ENCODE data around the gene USHBP1. TPM values are rescaled to one million over a fixed set of nuclear protein-coding genes. Genes with fewer than 3 reads are reported as not detected.

The USHBP1 gene
- total and polyA plus RNA-seq, 2 of the 13 experiments (the other 11 are each of a cell fraction or from before 2014, with no cell fraction given) = 0.15 to 1.5 TPM

DNA sequence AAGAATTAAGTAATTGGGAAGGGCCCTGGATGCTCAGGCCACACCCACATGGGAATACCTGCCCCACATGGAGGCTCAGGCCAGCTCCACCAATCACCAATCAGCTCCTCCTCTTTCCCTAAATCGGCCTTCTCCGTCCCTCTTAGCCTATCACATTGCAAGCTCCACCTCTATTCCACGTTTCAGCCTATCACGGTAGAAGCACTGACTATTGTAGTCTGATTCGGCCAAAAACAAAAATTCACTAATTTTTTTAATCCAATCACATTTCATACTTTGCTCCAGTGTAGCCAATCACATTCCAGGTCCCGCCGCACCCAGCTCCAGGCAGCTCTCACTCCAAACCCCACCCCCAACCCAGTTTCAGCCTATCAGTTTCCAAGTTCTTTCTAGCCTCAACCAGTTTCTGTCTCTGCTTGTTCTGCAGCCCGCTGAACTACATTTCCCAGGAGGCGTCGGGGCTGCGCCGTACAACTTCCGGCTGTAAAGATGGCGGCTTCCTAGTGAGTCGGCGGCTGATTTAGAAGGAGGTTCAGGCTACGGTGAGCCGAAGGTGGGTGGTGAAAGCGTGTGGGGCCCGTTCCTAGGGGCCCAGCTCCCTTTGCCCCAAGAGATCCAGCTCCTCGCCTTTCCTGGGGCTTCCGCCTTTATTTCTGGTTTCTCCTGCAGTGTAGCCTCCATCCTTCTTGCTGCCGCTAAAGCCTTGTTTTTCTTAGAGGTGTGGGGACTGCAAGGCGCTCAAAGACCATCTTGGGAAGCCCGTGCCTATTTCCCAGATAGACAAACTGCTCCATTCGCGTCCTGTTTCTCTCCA is 2.6 kb upstream of the USHBP1 start, which contains the start of gene BABAM1 (continued):
- TF ChIP-seq HBP1 (CRISPR knock-in tag; IDR thresholded peaks at IDR 0.05; ENCODE audit: low read depth) = peak; percentile 68
- TF ChIP-seq STAT5B (CRISPR knock-in tag; IDR thresholded peaks at IDR 0.05) = no peak
- TF ChIP-seq ZFP1 (CRISPR knock-in tag; IDR thresholded peaks at IDR 0.05) = no peak
- TF ChIP-seq, protein P1, sequence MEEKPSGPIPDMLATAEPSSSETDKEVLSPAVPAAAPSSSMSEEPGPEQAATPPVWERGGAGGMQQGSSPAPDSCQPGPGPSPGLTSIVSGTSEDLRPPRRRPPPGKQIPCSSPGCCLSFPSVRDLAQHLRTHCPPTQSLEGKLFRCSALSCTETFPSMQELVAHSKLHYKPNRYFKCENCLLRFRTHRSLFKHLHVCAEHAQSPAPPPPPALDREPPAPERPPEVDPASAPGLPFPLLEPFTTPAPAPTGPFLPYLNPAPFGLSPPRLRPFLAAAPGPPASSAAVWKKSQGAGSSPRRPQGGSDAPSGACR (CRISPR knock-in tag; IDR thresholded peaks at IDR 0.05) = no peak
- TF ChIP-seq, protein P2, sequence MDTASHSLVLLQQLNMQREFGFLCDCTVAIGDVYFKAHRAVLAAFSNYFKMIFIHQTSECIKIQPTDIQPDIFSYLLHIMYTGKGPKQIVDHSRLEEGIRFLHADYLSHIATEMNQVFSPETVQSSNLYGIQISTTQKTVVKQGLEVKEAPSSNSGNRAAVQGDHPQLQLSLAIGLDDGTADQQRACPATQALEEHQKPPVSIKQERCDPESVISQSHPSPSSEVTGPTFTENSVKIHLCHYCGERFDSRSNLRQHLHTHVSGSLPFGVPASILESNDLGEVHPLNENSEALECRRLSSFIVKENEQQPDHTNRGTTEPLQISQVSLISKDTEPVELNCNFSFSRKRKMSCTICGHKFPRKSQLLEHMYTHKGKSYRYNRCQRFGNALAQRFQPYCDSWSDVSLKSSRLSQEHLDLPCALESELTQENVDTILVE (CRISPR knock-in tag; IDR thresholded peaks at IDR 0.05) = no peak
- 0 out of 2 replicates have a peak, but pooled peaks have one; percentile 17 for TF ChIP-seq SIX4 (CRISPR knock-in tag; IDR thresholded peaks at IDR 0.05)
- TF ChIP-seq ZMYM4 (CRISPR knock-in tag; IDR thresholded peaks at IDR 0.05) = peak; percentile 34; the same call in 1 of the 2 replicates
- no peak for TF ChIP-seq ZNF232 (CRISPR knock-in tag; IDR thresholded peaks at IDR 0.05; ENCODE audit: borderline replicate concordance)
- no peak for TF ChIP-seq ZNF160 (CRISPR knock-in tag; IDR thresholded peaks at IDR 0.05)
- TF ChIP-seq, protein P3, sequence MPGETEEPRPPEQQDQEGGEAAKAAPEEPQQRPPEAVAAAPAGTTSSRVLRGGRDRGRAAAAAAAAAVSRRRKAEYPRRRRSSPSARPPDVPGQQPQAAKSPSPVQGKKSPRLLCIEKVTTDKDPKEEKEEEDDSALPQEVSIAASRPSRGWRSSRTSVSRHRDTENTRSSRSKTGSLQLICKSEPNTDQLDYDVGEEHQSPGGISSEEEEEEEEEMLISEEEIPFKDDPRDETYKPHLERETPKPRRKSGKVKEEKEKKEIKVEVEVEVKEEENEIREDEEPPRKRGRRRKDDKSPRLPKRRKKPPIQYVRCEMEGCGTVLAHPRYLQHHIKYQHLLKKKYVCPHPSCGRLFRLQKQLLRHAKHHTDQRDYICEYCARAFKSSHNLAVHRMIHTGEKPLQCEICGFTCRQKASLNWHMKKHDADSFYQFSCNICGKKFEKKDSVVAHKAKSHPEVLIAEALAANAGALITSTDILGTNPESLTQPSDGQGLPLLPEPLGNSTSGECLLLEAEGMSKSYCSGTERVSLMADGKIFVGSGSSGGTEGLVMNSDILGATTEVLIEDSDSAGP (CRISPR knock-in tag; IDR thresholded peaks at IDR 0.05; ENCODE audit: borderline replicate concordance) = peak; percentile 60; the same call in 1 of the 2 replicates
- TF ChIP-seq ZNF629 (CRISPR knock-in tag; conservative IDR thresholded peaks at IDR 0.05) = no peak
- TF ChIP-seq ZNF546 (CRISPR knock-in tag; conservative IDR thresholded peaks at IDR 0.05) = no peak
- TF ChIP-seq PLRG1 (conservative IDR thresholded peaks at IDR 0.05) = no peak
- no peak for TF ChIP-seq ZFP37 (CRISPR knock-in tag; IDR thresholded peaks at IDR 0.05; ENCODE audit: borderline replicate concordance)
- no peak for TF ChIP-seq TOE1 (CRISPR knock-in tag; IDR thresholded peaks at IDR 0.05)
- TF ChIP-seq ZBTB7A (CRISPR knock-in tag; IDR thresholded peaks at IDR 0.05) = no peak
- no peak for TF ChIP-seq MED8 (CRISPR knock-in tag; IDR thresholded peaks at IDR 0.05; ENCODE audit: insufficient replicate concordance)
- TF ChIP-seq ZNF460 (CRISPR knock-in tag; IDR thresholded peaks at IDR 0.05; ENCODE audit: borderline replicate concordance) = no peak
- TF ChIP-seq ZFY (CRISPR knock-in tag; IDR thresholded peaks at IDR 0.05) = peak; percentile 58
- no peak for TF ChIP-seq ZNF317 (CRISPR knock-in tag; IDR thresholded peaks at IDR 0.05)
- no peak; the same call in 1 of the 2 replicates for TF ChIP-seq ZNF33A (CRISPR knock-in tag; IDR thresholded peaks at IDR 0.05; ENCODE audit: borderline replicate concordance)
- no peak for TF ChIP-seq NR2F6 (IDR thresholded peaks at IDR 0.05)
- no peak for TF ChIP-seq NR2F6 (CRISPR knock-in tag; IDR thresholded peaks at IDR 0.05)
- TF ChIP-seq HNRNPL (IDR thresholded peaks at IDR 0.05; ENCODE audit: low read depth, low read length) = no peak
- no peak for TF ChIP-seq ZNF446 (CRISPR knock-in tag; IDR thresholded peaks at IDR 0.05)
- no peak for TF ChIP-seq CBX5 (CRISPR knock-in tag; IDR thresholded peaks at IDR 0.05; ENCODE audit: borderline replicate concordance)
- no peak for TF ChIP-seq NAIF1 (CRISPR knock-in tag; IDR thresholded peaks at IDR 0.05; ENCODE audit: borderline replicate concordance)

All from HepG2 (cell line).